Skeletal muscle satellite cell (primary cell): ENCODE data around the gene GNG3.
A peak's percentile ranks its signal among the peaks of the same experiment; 100 is the strongest.
"Not testable (repeated sequence)": the region's sequence is repeated elsewhere in the genome, so short reads cannot be mapped to it uniquely, and the experiment has no call there.

Source experiments
- H3K27me3 ChIP-seq: 2 replicates; pipeline ENCODE4 v1.7.0; 2013; ENCODE audit warnings: low read length; ENCODE audit not compliant: control insufficient read depth, insufficient read depth
- H3K36me3 ChIP-seq: 2 replicates; pipeline ENCODE4 v1.7.0; 2013; ENCODE audit warnings: mild to moderate bottlenecking, control low read depth, low read length; ENCODE audit not compliant: insufficient read depth
- H3K4me1 ChIP-seq: 2 replicates; pipeline ENCODE4 v1.7.0; 2013; ENCODE audit warnings: low read length; ENCODE audit not compliant: control insufficient read depth, insufficient read depth
- H3K4me2 ChIP-seq: 2 replicates; pipeline ENCODE4 v1.7.0; 2013; ENCODE audit warnings: mild to moderate bottlenecking, low read length
- H3K4me3 ChIP-seq: 2 replicates; pipeline ENCODE4 v1.7.0; 2013; ENCODE audit warnings: low read length
- H3K9ac ChIP-seq: 2 replicates; pipeline ENCODE4 v1.7.0; 2013; ENCODE audit warnings: mild to moderate bottlenecking, low read depth, low read length, moderate library complexity
- H3K9me3 ChIP-seq: replicated peaks from 2 replicates; pipeline ENCODE4 v1.7.0; 2013; ENCODE audit warnings: mild to moderate bottlenecking, control low read depth, low read length

Gene GNG3

DNA sequence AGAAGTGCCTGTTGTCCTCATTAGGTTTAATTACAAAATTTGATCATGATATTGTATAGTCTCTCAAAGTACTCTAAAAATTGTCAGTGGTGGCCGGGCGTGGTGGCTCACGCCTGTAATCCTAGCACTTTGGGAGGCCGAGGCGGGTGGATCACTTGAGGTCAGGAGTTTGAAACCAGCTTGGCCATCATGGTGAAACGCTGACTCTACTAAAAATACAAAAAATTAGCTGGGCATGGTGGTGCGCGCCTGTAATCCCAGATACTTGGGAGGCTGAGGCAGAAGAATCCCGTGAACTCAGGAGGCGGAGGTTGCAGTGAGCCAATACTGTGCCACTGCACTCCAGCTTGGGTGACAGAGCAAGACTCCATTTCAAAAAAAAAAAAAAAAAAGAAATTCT lies 32.1 kb upstream of the GNG3 start:
- H3K4me2 ChIP-seq, H3K4me3 ChIP-seq, H3K27me3 ChIP-seq, H3K9ac ChIP-seq, H3K9me3 ChIP-seq: not testable (repeated sequence)
- H3K36me3 ChIP-seq: peaks cover 21% of the 10 kb centered on the region
- peaks cover 36% of the 10 kb centered on the region for H3K4me1 ChIP-seq

DNA sequence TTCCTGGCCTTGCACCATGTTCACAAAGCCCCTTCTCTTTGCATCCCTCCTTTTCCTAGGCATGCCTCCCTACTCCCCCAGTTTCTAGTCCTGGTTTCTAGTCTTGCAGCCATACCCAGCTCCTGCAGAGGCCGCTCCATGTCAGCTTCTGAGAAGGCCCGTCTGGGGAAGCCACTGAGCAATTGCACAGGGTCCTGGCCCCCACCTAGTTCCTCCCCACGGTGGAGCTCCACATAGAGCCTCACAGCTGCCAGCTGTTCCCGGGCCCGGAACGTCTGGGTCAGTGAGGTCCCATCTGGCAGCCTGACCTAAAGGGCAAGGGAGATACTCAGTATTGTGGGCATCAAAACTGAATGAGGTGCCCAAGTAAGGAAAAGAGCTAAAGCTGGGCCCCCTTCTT lies 30.8 kb upstream of the GNG3 start:
- no peak overlapping the region for H3K4me2 ChIP-seq
- no peak overlapping the region for H3K9ac ChIP-seq
- peaks cover 21% of the 10 kb centered on the region for H3K36me3 ChIP-seq
- no peaks in the 10 kb centered on the region for H3K9me3 ChIP-seq
- peaks cover 38% of the 10 kb centered on the region for H3K4me1 ChIP-seq
- no peaks in the 10 kb centered on the region for H3K27me3 ChIP-seq
- no peak overlapping the region for H3K4me3 ChIP-seq

DNA sequence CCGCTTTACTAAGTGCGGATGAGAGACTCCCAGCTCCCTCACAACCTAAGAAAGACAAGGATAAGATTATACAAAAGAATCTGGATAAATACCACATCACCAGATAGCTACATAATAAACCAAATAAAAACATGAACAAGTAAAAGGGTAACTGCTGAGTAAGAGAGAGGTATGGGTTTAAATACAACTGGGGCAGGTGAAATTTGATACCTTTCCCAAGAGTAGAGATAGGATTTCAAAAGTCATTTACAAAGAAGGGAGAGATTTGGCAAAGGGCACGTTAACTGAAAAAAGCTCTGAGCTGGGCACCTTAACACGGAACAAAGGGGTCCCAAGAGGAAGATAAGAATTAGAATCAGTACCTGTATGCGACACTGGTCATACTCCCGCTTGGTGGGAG lies 30.3 kb upstream of the GNG3 start:
- peaks cover 21% of the 10 kb centered on the region for H3K36me3 ChIP-seq
- H3K4me2 ChIP-seq: peak overlapping the region; percentile 85
- H3K9ac ChIP-seq: no peak overlapping the region
- peaks cover 37% of the 10 kb centered on the region for H3K4me1 ChIP-seq
- no peaks in the 10 kb centered on the region for H3K9me3 ChIP-seq
- no peak overlapping the region for H3K4me3 ChIP-seq
- H3K27me3 ChIP-seq: no peaks in the 10 kb centered on the region

DNA sequence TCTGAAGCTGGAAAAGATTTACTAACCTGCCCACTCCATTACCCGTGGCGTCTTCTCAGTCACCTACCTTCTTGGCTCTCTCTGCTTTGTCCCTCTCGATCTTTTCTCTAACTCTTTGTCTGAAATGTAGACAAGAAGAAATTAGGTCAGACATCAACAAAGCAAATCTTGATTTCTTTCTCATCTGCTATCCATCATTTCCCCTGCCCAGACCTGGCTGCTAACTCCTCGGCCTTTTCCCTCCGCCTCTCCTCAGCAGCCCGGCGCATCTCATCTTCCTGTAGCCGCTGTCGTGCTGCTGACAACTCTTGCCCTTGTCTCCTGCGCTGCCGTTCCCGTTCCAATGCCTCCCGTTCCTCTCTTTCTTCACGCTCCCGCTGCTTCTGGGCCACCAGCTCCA lies 29.8 kb upstream of the GNG3 start:
- H3K9ac ChIP-seq: peak overlapping the region; percentile 96

GRCh38 chr11:62678433-62678769 lies 29.1 kb upstream of the GNG3 start:
- Histone ChIP-seq H3K4me2 (peak overlapping the region; percentile 85), H3K4me1 (peaks cover 25% of the 10 kb centered on the region), H3K27me3 (no peaks in the 10 kb centered on the region), H3K36me3 (peaks cover 17% of the 10 kb centered on the region), H3K4me3 (peak overlapping the region; percentile 91), H3K9me3 (no peaks in the 10 kb centered on the region), H3K9ac (peak overlapping the region; percentile 96)

More for the DNA sequence above, 29.8 kb upstream of the GNG3 start:
- Histone ChIP-seq H3K27me3 (no peaks in the 10 kb centered on the region), H3K4me3 (peak overlapping the region; percentile 91), H3K9me3 (no peaks in the 10 kb centered on the region), H3K4me1 (peaks cover 32% of the 10 kb centered on the region), H3K4me2 (peak overlapping the region; percentile 85), H3K36me3 (peaks cover 21% of the 10 kb centered on the region)

GRCh38 chr11:62678770-62679696 lies 28.4 kb upstream of the GNG3 start, which contains the start of gene UBXN1:
Gene UBXN1, minus strand, starts transcription at chr11:62679073. Its CDS starts 150 bp downstream, at chr11:62678923.
- peaks cover 24% of the 10 kb centered on the region for H3K4me1 ChIP-seq

DNA sequence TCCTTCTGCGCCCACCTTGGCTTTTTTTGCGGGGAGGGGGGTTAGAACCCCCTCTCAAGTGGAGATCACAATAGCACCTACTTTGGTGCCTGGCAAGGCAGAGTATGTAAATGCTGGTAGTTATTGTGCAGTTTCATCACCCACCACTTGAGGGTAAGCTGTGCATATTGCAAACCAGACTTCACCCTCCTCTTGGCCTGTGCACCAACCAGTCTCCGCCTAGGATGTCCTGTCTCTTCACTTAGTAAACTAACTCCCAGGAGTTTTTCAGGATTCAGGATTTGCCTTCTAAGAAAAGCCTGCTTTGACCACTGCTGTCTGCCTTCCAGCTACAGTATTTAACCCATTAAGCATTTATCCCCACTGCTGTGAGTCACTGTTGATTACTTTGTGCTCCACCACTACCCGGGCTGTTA lies 26.6 kb upstream of the GNG3 start:
- Histone ChIP-seq H3K9ac (no peak overlapping the region), H3K27me3 (no peaks in the 10 kb centered on the region), H3K4me1 (peaks cover 24% of the 10 kb centered on the region), H3K9me3 (no peaks in the 10 kb centered on the region), H3K4me3 (no peak overlapping the region), H3K4me2 (no peak overlapping the region), H3K36me3 (peaks cover 13% of the 10 kb centered on the region)

More at GRCh38 chr11:62678770-62679696, 28.4 kb upstream of the GNG3 start, which contains the start of gene UBXN1:
- Histone ChIP-seq H3K9ac (peak within 1 kb of the TSS; percentile 96), H3K9me3 (no peaks in the 10 kb centered on the region), H3K4me2 (peak within 1 kb of the TSS; percentile 85), H3K27me3 (no peaks in the 10 kb centered on the region), H3K36me3 (peaks cover 17% of the 10 kb centered on the region), H3K4me3 (peak within 1 kb of the TSS; percentile 91)

DNA sequence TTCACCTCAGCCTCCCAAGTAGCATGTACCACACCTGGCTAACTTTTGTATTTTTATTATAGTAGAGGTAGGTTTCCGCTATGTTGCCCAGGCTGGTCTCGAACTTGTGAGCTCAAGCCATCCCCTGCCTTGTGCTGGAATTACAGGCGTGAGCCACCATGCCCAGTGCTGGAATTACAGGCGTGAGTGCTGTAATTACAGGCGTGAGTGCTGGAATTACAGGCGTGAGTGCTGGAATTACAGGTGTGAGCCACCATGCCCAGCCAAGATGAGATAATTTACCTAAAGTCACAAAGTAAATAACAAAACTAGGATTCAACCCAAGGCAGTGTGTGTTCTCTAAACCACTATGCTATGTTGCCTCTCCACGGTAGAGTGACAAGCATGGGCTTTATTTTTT lies 25.0 kb upstream of the GNG3 start:
- H3K27me3 ChIP-seq: no peaks in the 10 kb centered on the region
- H3K9ac ChIP-seq: no peak overlapping the region
- H3K4me3 ChIP-seq: no peak overlapping the region
- H3K4me1 ChIP-seq: peaks cover 20% of the 10 kb centered on the region
- H3K4me2 ChIP-seq: no peak overlapping the region
- H3K36me3 ChIP-seq: peaks cover 2% of the 10 kb centered on the region
- no peaks in the 10 kb centered on the region for H3K9me3 ChIP-seq

DNA sequence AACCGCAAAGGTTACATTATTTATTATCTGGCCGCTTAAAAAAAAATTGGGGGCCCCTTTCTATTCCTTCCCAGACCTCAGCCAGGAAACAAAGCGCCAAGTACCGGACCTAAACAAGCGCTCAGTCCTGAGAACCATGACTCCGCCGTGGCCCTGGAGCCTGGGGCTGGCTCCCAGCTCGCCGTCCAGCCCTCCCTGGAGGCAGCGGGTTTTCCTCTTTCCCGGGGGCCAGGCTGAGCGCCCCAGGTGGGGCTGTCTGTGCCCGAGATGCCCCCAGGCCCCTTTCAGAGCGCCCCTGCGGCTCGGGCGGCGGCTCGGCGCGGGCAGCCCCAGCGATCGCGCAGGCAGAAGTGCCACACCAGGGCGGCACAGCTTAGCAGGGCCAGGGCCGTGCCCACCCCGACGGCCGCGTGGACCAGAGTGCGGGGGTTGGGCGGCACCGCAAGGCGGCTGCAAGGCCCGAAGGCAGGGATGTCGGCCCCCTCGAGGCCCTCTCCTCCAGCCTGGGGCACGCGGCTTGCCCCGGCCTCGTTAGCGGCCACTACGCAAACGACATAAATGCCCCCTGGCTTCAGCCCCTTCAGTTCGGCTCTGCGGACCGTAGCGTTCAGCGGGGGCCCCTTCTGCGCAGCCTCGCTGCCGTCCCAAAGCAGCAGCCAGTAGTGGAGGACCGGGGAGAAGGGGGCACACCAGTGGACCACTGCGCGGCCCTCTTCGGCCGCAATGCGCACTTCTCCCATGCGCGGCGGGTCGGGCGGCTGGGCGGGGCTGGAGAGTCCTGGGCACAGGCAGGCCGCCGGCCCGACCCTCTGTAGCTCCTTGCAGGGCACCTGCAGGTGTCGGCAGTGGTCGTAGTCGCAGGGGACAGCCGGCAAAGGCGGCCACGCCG lies 19.7 kb upstream of the GNG3 start:
- no peaks in the 10 kb centered on the region for H3K9me3 ChIP-seq
- peaks cover 24% of the 10 kb centered on the region for H3K36me3 ChIP-seq
- peak overlapping the region; percentile 6 for H3K4me2 ChIP-seq
- no peak overlapping the region for H3K4me3 ChIP-seq
- peaks cover 21% of the 10 kb centered on the region for H3K4me1 ChIP-seq
- H3K27me3 ChIP-seq: no peaks in the 10 kb centered on the region
- H3K9ac ChIP-seq: no peak overlapping the region

DNA sequence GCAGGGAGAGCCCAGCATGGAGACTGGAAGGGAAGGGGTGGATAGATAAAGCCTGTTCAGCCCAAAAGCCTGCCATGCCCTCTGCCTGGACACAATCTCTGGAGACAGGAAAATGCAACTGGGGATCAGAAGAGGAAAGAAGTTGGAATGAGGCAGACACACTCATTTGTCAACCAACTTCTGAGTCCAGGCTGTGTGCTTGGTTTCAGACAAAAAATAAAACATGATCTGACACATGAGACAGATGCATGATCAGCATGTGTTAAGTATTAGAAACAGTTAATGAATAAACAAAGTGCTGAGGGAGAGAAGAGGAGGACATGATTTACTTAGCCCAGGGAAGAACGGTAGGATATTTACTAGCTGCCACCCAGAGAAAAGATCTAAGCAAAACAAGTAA lies 19.0 kb upstream of the GNG3 start:
- Histone ChIP-seq H3K36me3 (peaks cover 28% of the 10 kb centered on the region), H3K4me2 (peak overlapping the region; percentile 6), H3K4me1 (peaks cover 21% of the 10 kb centered on the region), H3K27me3 (no peaks in the 10 kb centered on the region), H3K9ac (no peak overlapping the region), H3K4me3 (no peak overlapping the region), H3K9me3 (no peaks in the 10 kb centered on the region)

DNA sequence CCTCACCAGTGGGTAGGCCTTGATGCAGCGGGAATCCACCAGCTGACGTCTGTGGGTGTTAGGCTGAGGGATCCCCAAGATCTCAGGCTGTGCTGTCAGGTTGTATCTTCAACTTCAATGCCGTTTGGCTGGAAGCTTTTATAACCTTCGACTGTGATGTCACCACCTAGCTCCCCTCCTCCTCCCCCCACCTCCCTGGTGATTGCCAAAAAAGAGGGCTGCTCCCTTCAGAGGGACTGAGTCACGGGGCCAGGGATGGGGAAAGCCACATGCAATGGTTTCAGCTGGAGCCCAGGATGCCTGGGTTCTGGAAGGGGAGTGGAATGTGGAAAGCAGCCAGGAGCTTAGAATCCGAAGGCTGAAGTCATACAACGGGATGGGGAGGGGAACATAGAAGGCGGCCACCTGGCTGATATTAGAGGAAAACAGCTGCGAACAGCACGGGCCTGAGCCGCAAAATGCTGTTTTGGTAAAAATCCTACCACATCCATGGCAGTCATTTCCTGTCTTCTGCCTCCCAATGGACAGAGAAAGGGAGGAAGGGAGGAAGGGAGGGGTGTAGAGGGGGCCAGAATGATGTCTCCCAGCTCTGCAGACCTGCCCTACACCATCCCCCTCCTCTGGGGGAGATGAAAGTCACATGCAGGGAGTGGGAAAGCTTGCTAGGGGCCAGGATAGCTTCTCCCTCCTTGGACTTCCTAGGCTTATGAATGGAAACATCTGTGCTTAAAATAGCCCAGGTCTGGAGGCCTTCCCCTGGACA lies 17.9 kb upstream of the GNG3 start, which contains the start of gene LRRN4CL:
Gene LRRN4CL, minus strand, starts transcription at position 110 of the 763 bp plus-strand sequence. CDS start 1,022 bp downstream, outside the sequence.
- peak within 1 kb of the TSS; percentile 22 for H3K4me3 ChIP-seq
- peaks cover 32% of the 10 kb centered on the region for H3K36me3 ChIP-seq
- peak within 1 kb of the TSS; percentile 33 for H3K4me2 ChIP-seq
- H3K4me1 ChIP-seq: peaks cover 21% of the 10 kb centered on the region
- H3K27me3 ChIP-seq: no peaks in the 10 kb centered on the region
- peak within 1 kb of the TSS; percentile 33 for H3K9ac ChIP-seq
- no peaks in the 10 kb centered on the region for H3K9me3 ChIP-seq
